ENCODE measurements around the gene SHMT2. TPM values are rescaled to one million over a fixed set of nuclear protein-coding genes. Genes with fewer than 3 reads are reported as not detected.
A peak's percentile ranks its signal among the peaks of the same experiment; 100 is the strongest.

SHMT2 gene
- total RNA-seq, 1 experiment from 2014 or later, result 280 TPM

DNA sequence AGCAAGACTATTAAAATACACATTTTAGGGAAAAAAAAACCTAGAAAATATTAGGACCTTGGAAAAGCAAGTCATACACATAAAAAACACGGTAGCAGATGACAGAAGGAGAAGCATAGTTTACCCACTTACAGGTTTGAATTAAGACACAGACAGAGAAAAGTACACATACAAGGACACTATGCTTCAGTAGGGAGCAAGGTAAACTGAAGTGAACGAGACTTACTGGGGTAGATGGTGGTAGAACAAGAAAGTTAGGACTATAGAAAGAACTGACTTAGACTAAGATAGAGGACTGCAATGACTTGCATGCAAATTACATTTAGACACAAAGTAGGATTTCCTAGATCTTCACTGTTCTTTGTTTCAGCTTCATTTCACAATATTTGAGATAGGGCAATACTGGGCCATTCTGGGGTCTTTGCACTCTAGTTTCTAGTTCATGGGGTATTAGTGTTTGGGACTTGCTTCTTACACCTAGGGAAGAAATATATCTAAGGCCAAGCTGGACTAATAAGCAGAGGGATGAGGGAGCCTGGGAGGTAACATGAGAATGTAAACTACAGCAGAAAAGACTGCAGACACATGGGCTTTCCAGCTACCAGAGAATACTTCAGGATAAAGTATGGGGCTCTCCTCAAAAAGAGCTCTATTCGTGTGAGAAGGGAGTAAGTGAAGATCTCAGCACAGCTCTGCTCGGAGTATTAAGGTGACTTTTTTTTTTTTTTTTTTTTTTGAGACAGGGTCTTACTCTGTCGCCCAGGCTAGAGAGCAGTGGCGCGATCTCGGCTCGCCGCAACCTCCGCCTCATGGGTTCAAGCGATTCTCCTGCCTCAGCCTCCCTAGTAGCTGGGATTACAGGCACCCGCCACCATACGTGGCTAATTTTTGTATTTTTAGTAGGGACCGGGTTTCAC, 49.2 kb downstream of the SHMT2 start:
- ChIA-PET RAD21 (ENCODE audit: low non-redundant PET in 1 of 2, low total read pairs in 2 of 2, uncharacterized antibody in 2 of 2, unreplicated experiment in 2 of 2) (no interaction called here), CTCF (interaction anchor here (0.9 to 2.6 kb wide), 4 partner anchors 17 to 174 kb away, joined by 4 to 7 read pairs (median 4); no protein-coding TSS in a partner anchor), POLR2A (no interaction called here)
- no peak overlapping the region for H3K4me3 ChIP-seq (replicated peaks in 1 of 2; ENCODE audit: low read depth in 1 of 2, low read length in 2 of 2)
- 0 out of 2 replicates have a peak overlapping the region, but pooled peaks have one; percentile 83 for H3K4me2 ChIP-seq (ENCODE audit: low read length)
- DNase-seq (ENCODE audit: low read depth, low spot score), result no peak
- ATAC-seq, result no peak
- peaks cover 20 to 40% of the 10 kb centered on the region in 2 experiments for H3K4me1 ChIP-seq (ENCODE audit: control insufficient read depth in 1 of 2, insufficient read depth in 2 of 2, low read length in 2 of 2)
- H3K27me3 ChIP-seq (ENCODE audit: insufficient read depth, low read length), result no peaks in the 10 kb centered on the region
- no peaks in the 10 kb centered on the region for H3K9me3 ChIP-seq (ENCODE audit: control insufficient read depth in 1 of 2, insufficient read depth in 1 of 2, low read depth in 1 of 2, low read length in 2 of 2)
- no peaks in the 10 kb centered on the region for H3K79me2 ChIP-seq (ENCODE audit: insufficient read depth, low read length)
- BruUV-seq (replicated peaks), result no TSS peak
- H3K9me2 ChIP-seq (ENCODE audit: insufficient read depth), result no peaks in the 10 kb centered on the region
- TF ChIP-seq POLR2AphosphoS5 (IDR thresholded peaks at IDR 0.05; ENCODE audit: low read depth, low read length) (no peak), CBX3 (IDR thresholded peaks at IDR 0.05; ENCODE audit: low read depth) (no peak), TCF7L2 (IDR thresholded peaks at IDR 0.05; ENCODE audit: borderline replicate concordance, extremely low read depth, insufficient read depth, insufficient read length) (no peak), EZH2 (IDR thresholded peaks at IDR 0.05) (no peak), SIN3A (IDR thresholded peaks at IDR 0.05; ENCODE audit: low read depth) (no peak), EGR1 (IDR thresholded peaks at IDR 0.05; ENCODE audit: low read depth) (no peak)
- TF ChIP-seq, protein P1, sequence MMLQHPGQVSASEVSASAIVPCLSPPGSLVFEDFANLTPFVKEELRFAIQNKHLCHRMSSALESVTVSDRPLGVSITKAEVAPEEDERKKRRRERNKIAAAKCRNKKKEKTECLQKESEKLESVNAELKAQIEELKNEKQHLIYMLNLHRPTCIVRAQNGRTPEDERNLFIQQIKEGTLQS (IDR thresholded peaks at IDR 0.05), result no peak
- no peak overlapping the region for H3K27ac ChIP-seq (ENCODE audit: low read depth, low read length)
- intact Hi-C loops (cut with micrococcal nuclease), result no loop called here
- H2AFZ ChIP-seq (ENCODE audit: low read depth, low read length, poor library complexity, severe bottlenecking), result no peak overlapping the region
- H3K36me3 ChIP-seq (ENCODE audit: control insufficient read depth in 1 of 2, insufficient read depth in 2 of 2, low read length in 2 of 2), result peaks cover 0 to 4% of the 10 kb centered on the region in 2 experiments; a peak in 2 of 4 replicates
- no peaks in the 10 kb centered on the region for H4K20me1 ChIP-seq (ENCODE audit: insufficient read depth)
- H3K9ac ChIP-seq (ENCODE audit: low read length), result no peak overlapping the region
